ENCODE measurements around the gene CCR5AS.

- TF ChIP-seq POLR2AphosphoS5 (IDR thresholded peaks at IDR 0.05) (no peak), POLR2A (IDR thresholded peaks at IDR 0.05) (no peak)
- TF ChIP-seq, protein P1, sequence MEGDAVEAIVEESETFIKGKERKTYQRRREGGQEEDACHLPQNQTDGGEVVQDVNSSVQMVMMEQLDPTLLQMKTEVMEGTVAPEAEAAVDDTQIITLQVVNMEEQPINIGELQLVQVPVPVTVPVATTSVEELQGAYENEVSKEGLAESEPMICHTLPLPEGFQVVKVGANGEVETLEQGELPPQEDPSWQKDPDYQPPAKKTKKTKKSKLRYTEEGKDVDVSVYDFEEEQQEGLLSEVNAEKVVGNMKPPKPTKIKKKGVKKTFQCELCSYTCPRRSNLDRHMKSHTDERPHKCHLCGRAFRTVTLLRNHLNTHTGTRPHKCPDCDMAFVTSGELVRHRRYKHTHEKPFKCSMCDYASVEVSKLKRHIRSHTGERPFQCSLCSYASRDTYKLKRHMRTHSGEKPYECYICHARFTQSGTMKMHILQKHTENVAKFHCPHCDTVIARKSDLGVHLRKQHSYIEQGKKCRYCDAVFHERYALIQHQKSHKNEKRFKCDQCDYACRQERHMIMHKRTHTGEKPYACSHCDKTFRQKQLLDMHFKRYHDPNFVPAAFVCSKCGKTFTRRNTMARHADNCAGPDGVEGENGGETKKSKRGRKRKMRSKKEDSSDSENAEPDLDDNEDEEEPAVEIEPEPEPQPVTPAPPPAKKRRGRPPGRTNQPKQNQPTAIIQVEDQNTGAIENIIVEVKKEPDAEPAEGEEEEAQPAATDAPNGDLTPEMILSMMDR (IDR thresholded peaks at IDR 0.05): no peak
These were observed 46.8 kb upstream of the CCR5AS start for GRCh38 chr3:46453526-46454208.
